Measurements from ENCODE around the gene FAM170B.

FAM170B gene

GRCh38 chr10:49168831-49169500, 35.1 kb upstream of the FAM170B start:
- DNase-seq (ENCODE audit: low spot score) = peak; percentile 67

- no peak for DNase-seq (ENCODE audit: low spot score)
Measured at GRCh38 chr10:49168171-49168540, 34.3 kb upstream of the FAM170B start.

- DNase-seq (ENCODE audit: low spot score) = no peak
Measured at GRCh38 chr10:49167425-49168170, 33.8 kb upstream of the FAM170B start.

GRCh38 chr10:49166484-49167400, 32.9 kb upstream of the FAM170B start:
- no peak for DNase-seq (ENCODE audit: low spot score)

GRCh38 chr10:49165821-49166483, 32.1 kb upstream of the FAM170B start:
- DNase-seq (ENCODE audit: low spot score) = no peak

- no peak for DNase-seq (ENCODE audit: low spot score)
Measured at GRCh38 chr10:49165259-49165658, 31.4 kb upstream of the FAM170B start.

- no peak for DNase-seq (ENCODE audit: low spot score)
Measured at GRCh38 chr10:49164559-49165188, 30.9 kb upstream of the FAM170B start.

GRCh38 chr10:49163741-49164140, 29.9 kb upstream of the FAM170B start:
- DNase-seq (ENCODE audit: low spot score) = peak; percentile 80

- DNase-seq (ENCODE audit: low spot score) = no peak
Measured at GRCh38 chr10:49162761-49163310, 29.0 kb upstream of the FAM170B start.

GRCh38 chr10:49162063-49162462, 28.2 kb upstream of the FAM170B start:
- DNase-seq (ENCODE audit: low spot score) = no peak

GRCh38 chr10:49161411-49161997, 27.7 kb upstream of the FAM170B start:
- peak; percentile 70 for DNase-seq (ENCODE audit: low spot score)

- no peak for DNase-seq (ENCODE audit: low spot score)
Measured at GRCh38 chr10:49160814-49161213, 27.0 kb upstream of the FAM170B start.

GRCh38 chr10:49160110-49160509, 26.3 kb upstream of the FAM170B start:
- no peak for DNase-seq (ENCODE audit: low spot score)

- DNase-seq (ENCODE audit: low spot score) = no peak
Measured at GRCh38 chr10:49158915-49159314, 25.1 kb upstream of the FAM170B start.

GRCh38 chr10:49158404-49158803, 24.6 kb upstream of the FAM170B start:
- no peak for DNase-seq (ENCODE audit: low spot score)

GRCh38 chr10:49157229-49157628, 23.4 kb upstream of the FAM170B start:
- DNase-seq (ENCODE audit: low spot score) = no peak

GRCh38 chr10:49154641-49155040, 20.8 kb upstream of the FAM170B start:
- DNase-seq (ENCODE audit: low spot score) = no peak

GRCh38 chr10:49153971-49154370, 20.1 kb upstream of the FAM170B start:
- DNase-seq (ENCODE audit: low spot score) = peak; percentile 73

- DNase-seq (ENCODE audit: low spot score) = no peak
Measured at GRCh38 chr10:49153115-49153514, 19.3 kb upstream of the FAM170B start.

- no peak for DNase-seq (ENCODE audit: low spot score)
Measured at GRCh38 chr10:49152663-49153062, 18.8 kb upstream of the FAM170B start.

GRCh38 chr10:49152037-49152436, 18.2 kb upstream of the FAM170B start:
- no peak for DNase-seq (ENCODE audit: low spot score)
